Measurements from ENCODE around the gene DLGAP4. TPM values are rescaled to one million over a fixed set of nuclear protein-coding genes. Genes with fewer than 3 reads are reported as not detected.

Gene DLGAP4
- total RNA-seq, 1 donor from 2014 or later = 22.0 TPM

GRCh38 chr20:36569847-36570429 is 263.8 kb downstream of the DLGAP4 start:
- FAIRE-seq = no peak
- DNase-seq (ENCODE audit: low spot score in 2 of 2) = no peak

DNA sequence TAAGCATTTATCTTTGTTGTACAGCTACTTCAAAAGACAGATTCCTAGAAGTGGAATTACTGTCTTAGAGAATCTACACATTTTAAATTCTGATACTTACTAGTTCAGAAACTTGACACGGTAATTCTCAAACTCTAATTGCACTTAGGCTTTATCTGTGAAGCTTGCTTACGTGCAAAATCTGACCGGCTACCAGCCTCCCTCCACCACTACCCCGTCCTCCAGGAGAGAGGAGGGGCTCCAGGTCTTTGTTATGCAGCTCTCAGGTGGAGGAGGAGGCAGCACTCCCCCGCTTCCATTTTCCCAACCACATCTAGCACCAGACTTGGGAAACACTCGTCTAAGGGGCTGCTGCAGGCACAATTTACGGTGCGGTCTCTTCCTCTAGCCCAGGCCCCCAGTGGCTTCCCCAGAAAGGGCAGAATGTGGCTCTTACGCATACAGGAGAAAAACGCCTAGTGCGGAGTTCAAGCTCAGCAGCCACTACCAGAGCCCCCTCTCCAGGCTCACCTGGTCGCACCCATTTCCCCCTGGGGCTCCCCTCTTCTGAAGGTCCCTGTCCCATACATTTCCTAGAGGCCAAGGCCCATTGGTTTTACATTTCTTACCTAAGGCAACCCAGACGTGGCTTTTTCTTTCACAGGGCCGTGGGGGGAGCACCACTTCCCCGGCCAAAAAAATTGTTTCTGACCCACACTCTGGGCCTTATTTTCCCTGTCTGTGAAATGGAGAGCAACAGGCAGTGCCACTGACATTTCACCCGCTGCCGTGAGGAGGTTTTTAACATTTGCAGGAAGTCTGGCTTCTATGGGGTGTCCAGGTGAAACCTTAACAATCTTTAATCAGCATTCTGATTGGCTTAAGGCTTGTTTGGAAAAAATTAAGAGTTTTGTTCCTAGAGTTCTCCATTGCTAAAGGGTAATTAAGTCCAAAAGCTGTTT is 265.7 kb downstream of the DLGAP4 start:
- FAIRE-seq (no peak), DNase-seq (ENCODE audit: low spot score in 2 of 2) (no peak)

- DNase-seq (ENCODE audit: low spot score in 2 of 2) (no peak), FAIRE-seq (no peak)
These were observed 266.6 kb downstream of the DLGAP4 start for GRCh38 chr20:36572701-36573102.

DNA sequence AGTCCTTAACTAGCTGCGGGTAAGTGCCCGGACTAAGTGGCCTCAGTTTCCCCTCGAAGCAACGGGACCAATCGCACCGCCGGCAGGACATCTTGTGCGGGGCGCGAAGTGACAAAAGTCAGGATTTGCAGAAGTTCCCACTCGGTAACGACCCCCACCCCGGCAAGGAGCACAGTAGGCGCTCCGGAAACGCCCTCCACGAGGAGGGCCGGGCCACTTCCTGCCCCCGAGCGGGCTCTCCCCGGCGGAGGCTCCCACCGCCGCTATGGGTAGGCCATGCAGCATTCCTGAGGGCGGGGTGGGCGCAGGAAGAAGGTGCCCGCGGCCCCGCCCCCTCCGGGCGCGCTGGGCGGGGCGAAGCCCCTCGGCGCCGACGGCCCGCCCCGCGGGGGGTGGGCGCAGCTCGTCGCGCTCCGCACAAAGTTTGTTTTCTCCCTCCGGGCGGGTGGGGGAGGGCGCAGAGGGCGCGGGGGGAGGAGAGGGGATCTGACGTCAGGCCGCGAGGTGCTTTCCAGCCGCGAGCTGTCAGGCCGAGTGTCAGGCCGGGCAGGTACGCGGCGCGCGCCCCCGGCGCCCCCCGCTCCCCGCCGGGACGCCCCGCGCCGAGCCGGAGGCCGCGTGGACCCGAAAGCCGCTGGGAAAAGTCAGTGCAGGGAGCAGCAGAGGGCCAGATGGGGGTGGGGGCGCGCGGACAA is 267.1 kb downstream of the DLGAP4 start, which contains the start of gene TGIF2:
Gene TGIF2, plus strand, starts transcription at position 495 of the 695 bp plus-strand sequence. CDS start 5,178 bp downstream, outside the sequence.
- FAIRE-seq = no peak
- peak; percentile 87 for DNase-seq (ENCODE audit: low spot score in 2 of 2)

- no peak for FAIRE-seq
- DNase-seq (ENCODE audit: low spot score in 2 of 2) = peak; percentile 79 to 87
These were observed 267.7 kb downstream of the DLGAP4 start for GRCh38 chr20:36573798-36574365.

- FAIRE-seq = no peak
These were observed 268.4 kb downstream of the DLGAP4 start for GRCh38 chr20:36574366-36575135.

GRCh38 chr20:36576081-36576445 is 269.9 kb downstream of the DLGAP4 start:
- DNase-seq (ENCODE audit: low spot score in 2 of 2) (no peak), FAIRE-seq (no peak)

More at GRCh38 chr20:36574366-36575135, 268.4 kb downstream of the DLGAP4 start:
- peak; percentile 58 to 60 for DNase-seq (ENCODE audit: low spot score in 2 of 2)

Small RNA genes within 50 kb of the gene (small RNA-seq; reads per million reads assigned to genes)
- not detected for gene RF00017

Other genes starting within 250 kb of the DLGAP4 start
- gene EPB41L1, start 151.6 kb upstream of the DLGAP4 start, total RNA-seq = 58.7 TPM
- gene AAR2, start 69.9 kb upstream of the DLGAP4 start, total RNA-seq = 24.9 TPM
- 0.41 TPM for gene MYL9, start 235.2 kb downstream of the DLGAP4 start, total RNA-seq

Measured in frontal cortex (tissue), 4 donors.